ENCODE results near the gene KRT10.

KRT10 gene

GRCh38 chr17:40800381-40800780, 22.0 kb downstream of the KRT10 start:
- Histone ChIP-seq H3K4me3 (no peak overlapping the region), H3K4me1 (no peaks in the 10 kb centered on the region), H3K27me3 (peaks cover 0 to 57% of the 10 kb centered on the region in 2 donors), H3K36me3 (no peaks in the 10 kb centered on the region), H3K9me3 (no peaks in the 10 kb centered on the region), H3K27ac (no peak overlapping the region)
- TF ChIP-seq CTCF (IDR thresholded peaks at IDR 0.05) = no peak
- intact Hi-C loops (cut with DNase I; ENCODE audit: low total_unique reads) = loop anchor here (10.0 kb wide), 1 partner anchor 104 kb away; no protein-coding TSS in a partner anchor
- no peak for DNase-seq

DNA sequence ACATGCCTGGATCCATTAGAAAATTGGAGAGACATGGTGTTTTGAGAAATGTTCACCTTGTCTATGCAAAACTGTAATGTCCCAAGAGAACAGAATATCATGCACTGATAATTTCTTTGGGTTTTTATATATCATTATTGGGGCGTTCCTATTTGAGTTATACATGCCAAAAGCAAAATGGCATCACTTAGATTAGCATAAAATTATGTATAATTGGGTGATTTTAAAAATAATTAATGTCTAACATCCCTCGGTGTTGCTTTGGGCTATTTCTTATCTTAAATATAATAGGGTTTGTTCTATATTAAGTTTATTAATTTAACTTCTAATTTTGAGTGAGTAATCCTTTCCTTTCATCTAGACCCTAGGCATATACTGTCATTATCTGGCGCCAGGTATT, 22.6 kb downstream of the KRT10 start, which contains the start of gene KRT28:
Gene KRT28 (minus strand): TSS at position 101 of the 400 bp plus-strand sequence. CDS start 66 bp downstream, at position 35.
- H3K4me1 ChIP-seq = no peaks in the 10 kb centered on the region
- H3K27me3 ChIP-seq = peaks cover 0 to 59% of the 10 kb centered on the region in 2 donors
- no peaks in the 10 kb centered on the region for H3K9me3 ChIP-seq
- intact Hi-C loops (cut with DNase I; ENCODE audit: low total_unique reads) = loop anchor here (10.0 kb wide), 2 partner anchors 105 to 185 kb away; no protein-coding TSS in a partner anchor
- no peak for TF ChIP-seq CTCF (IDR thresholded peaks at IDR 0.05)
- no peak within 1 kb of the TSS for H3K4me3 ChIP-seq
- H3K27ac ChIP-seq = no peak within 1 kb of the TSS
- DNase-seq = no peak
- no peaks in the 10 kb centered on the region for H3K36me3 ChIP-seq

DNA sequence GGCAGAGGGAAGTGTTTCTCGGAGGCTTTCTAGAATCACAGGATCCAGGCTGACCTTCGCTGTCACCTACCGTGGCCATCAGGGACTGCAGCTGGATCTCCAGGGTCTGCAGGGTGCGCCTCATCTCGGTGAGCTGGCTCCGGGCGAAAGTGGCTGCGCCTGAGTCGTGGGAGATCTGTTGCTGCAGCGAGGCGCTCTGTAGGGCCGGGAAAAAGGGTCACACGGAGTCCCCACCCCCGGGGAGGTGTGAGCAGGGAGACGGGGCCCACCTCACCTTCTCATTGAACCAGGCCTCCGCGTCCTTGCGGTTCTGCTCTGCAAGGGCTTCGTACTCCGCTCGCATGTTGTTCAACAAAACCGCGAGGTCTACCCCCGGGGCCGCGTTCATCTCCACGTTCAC, 25.6 kb downstream of the KRT10 start:
- intact Hi-C loops (cut with DNase I; ENCODE audit: low total_unique reads) = loop anchor here (10.0 kb wide), 1 partner anchor 182 kb away; no protein-coding TSS in a partner anchor
- Histone ChIP-seq H3K4me1 (no peaks in the 10 kb centered on the region), H3K27me3 (peaks cover 0 to 55% of the 10 kb centered on the region in 2 donors), H3K36me3 (no peaks in the 10 kb centered on the region), H3K4me3 (no peak overlapping the region), H3K9me3 (no peaks in the 10 kb centered on the region), H3K27ac (no peak overlapping the region)
- no peak for DNase-seq
- TF ChIP-seq CTCF (IDR thresholded peaks at IDR 0.05) = no peak

- TF ChIP-seq CTCF (IDR thresholded peaks at IDR 0.05) = no peak
- intact Hi-C loops (cut with DNase I; ENCODE audit: low total_unique reads) = loop anchor here (10.0 kb wide), 1 partner anchor 180 kb away; no protein-coding TSS in a partner anchor
- no peak for DNase-seq
- Histone ChIP-seq H3K4me1 (peaks cover 0 to 9% (median 1%) of the 10 kb centered on the region in 4 donors), H3K36me3 (no peaks in the 10 kb centered on the region), H3K9me3 (no peaks in the 10 kb centered on the region), H3K27ac (no peak overlapping the region), H3K4me3 (no peak overlapping the region), H3K27me3 (peaks cover 0 to 41% of the 10 kb centered on the region in 2 donors)
Measured at GRCh38 chr17:40795019-40795667, 27.3 kb downstream of the KRT10 start.

DNA sequence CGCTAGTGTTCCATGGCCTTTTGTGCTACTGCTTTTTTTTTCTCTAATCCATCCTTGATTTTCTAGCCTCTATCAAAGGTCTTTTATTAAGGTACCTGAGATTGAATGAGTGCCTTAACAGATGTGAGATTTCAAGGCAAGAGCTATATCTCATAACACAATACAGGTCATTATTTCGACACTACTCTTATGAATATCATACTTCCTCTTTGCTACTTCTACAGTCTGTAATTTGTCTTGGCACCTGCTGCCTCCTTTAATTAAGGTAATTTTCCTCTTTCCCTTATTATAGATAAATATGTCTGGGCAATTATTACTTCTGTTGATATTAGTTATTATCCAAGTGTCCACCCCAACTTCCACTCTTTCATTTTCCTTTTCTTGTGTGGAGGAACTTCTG, 27.9 kb downstream of the KRT10 start:
- H3K9me3 ChIP-seq = no peaks in the 10 kb centered on the region
- no peak overlapping the region for H3K4me3 ChIP-seq
- peaks cover 0 to 38% of the 10 kb centered on the region in 2 donors for H3K27me3 ChIP-seq
- TF ChIP-seq CTCF (IDR thresholded peaks at IDR 0.05) = no peak
- no peak for DNase-seq
- H3K27ac ChIP-seq = no peak overlapping the region
- peaks cover 0 to 9% (median 1%) of the 10 kb centered on the region in 4 donors for H3K4me1 ChIP-seq
- intact Hi-C loops (cut with DNase I; ENCODE audit: low total_unique reads) = loop anchor here (10.0 kb wide), 1 partner anchor 180 kb away; no protein-coding TSS in a partner anchor
- H3K36me3 ChIP-seq = no peaks in the 10 kb centered on the region
